GM18868 (cell line): ENCODE results near the gene SLC22A23.

Source experiments
- ATAC-seq: cut with Tn5 transposase; IDR thresholded peaks from one replicate; pipeline ENCODE4 v1.9.1; 2021; ENCODE audit warnings: mild to moderate bottlenecking, moderate library complexity; ENCODE audit not compliant: unreplicated experiment

SLC22A23 gene

DNA sequence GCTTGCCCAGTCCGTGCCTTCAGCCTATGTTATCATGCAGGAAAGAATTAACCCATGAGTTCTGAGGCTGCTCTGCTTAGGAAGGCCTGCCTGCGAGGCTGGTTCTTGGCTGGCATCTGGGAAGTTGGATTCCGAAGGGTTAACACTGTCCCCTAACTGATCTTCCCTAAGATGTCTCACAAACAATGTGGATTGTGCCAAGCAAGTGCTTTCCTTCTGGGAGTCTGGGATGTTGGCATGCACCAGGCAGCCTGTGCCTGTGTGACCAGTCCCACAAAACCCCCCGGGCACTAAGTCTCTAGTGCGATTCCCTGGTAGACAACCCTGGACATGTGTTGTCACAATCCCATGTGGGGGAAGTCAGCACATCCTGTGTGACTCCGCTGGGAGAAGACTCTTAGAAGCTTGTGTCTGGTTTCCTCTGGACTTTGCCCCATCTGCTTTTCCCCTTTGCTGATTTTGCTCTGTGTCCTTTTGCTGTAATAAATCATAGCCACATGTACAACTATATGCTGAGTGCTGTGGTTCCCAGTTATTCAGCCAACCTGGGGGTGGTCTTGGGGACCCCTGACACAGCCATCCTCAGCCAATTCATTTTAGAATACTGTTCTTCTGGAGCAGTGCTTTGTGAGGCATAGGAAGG is 83.8 kb downstream of the SLC22A23 start:
- ATAC-seq: no peak

DNA sequence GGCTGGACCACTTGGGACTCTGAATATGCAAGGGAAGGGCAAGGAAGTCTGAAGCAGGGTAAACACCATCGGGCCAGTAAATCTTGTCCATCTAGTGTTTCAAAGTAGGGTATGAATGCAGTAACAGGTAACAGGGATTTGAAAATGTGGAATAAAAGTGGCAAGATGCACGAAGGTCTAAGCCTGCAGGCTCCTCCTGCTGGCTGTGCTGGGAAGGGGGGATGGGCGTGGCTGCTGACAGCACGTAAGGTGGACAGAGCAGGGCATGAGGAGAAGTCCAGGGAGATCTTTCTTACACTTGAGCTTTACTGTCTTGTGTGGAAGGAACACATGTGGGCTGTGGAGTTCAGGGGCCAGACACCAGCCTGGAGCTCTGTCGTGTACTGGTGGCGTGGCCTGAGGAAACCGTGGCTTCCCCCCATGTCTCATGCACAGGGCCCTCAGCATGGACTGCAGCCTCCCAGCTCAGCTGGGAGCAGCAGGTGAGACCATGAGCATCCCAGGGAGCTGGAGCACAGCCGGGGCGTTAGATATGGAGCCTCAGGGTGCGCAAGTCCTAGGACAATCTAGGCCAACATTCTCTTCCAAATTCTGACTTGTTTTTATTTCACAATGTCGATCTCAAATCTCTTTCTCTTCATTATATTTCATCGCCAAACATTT is 84.5 kb downstream of the SLC22A23 start:
- no peak for ATAC-seq

DNA sequence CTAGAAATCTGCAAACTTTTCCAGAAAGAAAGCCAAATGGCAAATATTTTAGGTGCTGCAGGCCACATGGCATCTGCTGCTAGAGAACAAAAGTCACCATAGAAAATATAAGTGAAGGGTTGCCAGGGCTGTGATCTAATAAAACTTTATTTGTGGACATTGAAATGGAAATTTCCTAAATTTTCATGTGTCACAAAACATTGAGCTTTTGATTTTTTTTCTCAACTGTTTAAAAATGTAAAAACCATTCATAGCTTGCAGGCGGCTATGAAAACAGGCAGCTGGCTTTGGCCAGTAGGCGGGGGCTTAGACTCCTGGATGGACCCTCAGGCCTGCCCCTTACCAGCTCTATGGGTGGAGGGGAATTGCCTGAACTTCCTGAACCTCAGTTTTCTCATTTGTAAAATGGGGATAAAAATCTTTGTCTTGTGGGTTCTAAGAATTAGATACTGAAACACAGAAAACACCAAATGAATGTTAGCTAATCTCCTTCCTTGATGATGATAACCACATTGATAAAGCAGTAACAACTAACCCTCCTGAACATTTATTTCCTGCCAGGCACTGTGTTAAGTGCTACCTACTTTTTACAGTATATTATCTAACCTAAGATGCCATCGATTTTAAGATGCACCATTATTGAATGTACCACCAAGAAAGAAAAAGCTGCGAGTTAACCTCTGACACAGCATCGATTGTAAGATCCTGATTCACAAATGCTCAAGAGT is 85.5 kb downstream of the SLC22A23 start:
- no peak for ATAC-seq

DNA sequence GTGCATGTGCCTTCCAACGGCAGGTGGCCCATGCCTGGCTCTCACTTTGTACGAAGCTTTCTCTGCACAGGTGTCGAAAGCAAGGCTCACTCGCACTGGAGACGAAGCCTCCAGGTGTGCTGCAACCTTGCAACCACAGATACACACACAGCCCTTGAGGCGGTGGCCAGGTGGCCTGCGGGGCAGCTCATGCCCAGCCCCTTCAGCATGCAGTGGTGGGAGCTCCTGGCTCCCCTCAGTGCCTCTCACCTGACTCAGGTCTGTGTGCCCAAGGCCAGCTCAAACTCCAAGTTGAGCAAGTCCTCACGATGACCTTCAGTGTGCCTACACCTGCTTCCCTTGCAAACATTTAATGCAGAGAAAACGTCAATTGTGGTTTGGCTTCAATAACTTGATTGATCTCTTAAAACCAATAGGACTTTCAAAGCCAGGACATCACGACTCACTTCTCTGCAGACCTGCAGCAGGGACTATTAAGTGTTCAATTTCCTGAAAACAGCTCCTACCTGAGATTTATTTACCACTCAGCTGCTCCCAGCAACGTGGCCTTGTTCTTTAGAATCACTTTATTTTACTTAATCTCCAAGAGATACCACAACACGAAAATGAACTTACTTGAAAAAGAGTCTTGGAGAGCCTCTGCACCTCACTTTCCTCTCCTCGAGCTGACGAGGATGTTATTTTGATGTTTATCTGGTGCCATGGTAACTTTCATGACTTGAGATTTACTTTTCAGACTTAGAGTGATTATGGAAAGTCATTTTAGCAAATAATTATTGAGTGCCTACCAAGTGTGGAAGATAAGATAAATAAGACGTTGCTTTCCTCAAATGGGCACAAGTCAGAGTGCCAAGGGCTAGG is 86.3 kb downstream of the SLC22A23 start:
- ATAC-seq: no peak

DNA sequence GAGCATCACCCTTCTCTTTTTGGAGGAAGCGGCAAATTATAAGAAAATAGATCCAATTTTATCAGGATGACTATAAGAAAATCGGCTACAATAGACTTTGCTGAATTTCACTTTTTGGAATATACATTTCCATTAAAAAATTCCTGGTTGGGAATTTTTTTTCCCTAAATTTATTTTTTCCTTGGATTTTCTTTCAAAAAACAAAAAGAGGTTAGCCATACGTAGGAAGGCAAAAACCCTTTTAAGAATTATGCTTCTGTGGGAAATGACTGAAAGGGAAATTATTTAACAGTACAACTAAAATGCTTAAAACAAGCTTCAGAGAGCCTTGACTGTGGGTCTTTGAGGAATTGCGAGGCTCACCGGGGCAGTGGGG is 86.9 kb downstream of the SLC22A23 start:
- ATAC-seq: no peak

DNA sequence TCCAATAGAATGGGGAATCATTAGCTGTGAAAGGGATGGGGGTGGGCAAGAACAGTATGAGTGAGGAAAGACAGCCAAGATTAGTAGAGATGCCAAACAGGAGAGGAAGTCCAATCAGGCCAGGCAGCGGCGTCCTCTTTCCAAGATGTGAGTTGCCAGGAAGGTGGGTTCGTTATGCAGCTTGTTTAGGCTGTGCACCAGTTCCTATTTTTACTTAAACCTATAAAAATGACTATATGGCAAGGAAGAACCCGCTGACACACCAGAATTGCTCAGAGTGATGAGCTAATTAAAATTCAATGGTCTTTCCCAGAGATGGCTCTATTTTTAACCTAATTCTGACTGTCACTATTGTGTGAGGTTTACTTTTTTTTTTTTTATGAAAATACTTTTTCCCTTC is 88.2 kb downstream of the SLC22A23 start:
- ATAC-seq: no peak

DNA sequence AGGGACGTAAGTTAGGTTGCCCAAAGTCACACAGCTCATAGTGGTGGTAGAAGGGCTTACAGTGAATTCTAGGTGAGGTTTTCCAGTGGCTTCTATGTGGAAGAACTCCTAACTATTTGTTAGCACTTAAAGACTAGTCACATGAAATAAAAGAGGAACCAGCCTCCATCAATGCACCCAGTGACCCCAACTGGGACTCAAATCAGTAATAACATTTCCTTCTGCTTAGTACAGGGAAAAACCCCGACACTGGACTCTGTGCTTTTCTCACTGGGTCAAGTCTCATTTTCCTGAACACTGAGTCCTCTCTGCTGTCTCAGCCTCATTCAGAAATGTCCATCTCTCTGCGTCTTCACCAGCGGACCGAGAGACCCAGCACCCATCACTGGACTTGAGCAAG is 89.2 kb downstream of the SLC22A23 start:
- no peak for ATAC-seq

DNA sequence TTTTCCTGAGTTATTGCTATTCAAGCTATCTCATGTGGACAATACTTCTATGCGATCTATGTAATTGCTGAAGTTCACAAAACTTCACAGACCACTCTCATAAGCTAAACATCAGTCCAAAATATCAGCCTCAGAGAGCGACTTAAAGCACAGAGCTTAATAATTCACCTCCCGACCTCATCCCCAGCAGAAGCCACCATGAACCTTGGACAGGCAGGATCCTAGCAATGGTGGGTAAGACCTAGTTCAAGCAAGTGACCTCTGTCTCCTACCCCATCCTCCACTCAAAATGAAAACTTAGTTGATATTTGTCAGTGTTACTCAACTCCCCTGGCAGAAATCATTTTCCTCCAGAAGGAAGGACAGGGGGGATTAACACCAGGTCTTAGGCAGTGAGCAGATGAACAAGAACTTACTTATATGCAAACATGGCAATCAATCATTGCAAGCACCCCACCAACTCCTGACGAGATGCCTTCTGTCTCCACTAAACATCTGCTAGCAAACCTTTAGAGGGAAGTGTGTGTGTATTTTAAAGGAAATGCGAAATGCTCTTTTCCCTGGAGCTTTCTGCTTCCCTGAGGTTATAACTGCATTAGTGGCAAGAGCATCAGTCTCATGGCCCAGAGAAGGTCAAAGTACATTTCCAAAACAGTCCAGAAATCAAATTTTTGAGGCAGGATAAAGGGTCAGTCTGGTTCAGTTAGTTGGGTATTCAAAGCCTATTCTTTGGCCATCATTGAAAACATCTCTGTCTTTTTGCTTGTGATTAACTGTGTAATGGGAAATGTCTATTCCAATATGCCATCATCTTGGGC is 90.0 kb downstream of the SLC22A23 start:
- no peak for ATAC-seq

DNA sequence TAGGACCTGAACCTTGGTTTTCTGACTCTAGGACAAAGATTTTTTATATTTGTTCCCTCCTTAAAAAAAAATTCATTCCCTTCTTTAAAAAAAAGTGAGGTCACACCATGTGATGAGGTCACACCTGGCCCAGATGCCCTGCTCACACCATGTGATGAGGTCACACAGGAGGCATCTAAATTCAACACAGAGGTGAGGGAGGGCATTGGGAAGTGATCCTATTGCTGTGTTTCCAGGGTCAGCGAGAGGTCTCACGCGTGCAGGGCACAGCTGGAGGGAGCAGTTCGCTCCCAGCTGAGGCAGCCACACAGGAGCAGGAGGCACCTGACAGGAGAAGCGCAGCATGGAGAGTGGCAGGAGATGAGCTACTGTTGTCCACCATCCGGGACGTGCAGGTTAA is 92.5 kb downstream of the SLC22A23 start:
- ATAC-seq: no peak

DNA sequence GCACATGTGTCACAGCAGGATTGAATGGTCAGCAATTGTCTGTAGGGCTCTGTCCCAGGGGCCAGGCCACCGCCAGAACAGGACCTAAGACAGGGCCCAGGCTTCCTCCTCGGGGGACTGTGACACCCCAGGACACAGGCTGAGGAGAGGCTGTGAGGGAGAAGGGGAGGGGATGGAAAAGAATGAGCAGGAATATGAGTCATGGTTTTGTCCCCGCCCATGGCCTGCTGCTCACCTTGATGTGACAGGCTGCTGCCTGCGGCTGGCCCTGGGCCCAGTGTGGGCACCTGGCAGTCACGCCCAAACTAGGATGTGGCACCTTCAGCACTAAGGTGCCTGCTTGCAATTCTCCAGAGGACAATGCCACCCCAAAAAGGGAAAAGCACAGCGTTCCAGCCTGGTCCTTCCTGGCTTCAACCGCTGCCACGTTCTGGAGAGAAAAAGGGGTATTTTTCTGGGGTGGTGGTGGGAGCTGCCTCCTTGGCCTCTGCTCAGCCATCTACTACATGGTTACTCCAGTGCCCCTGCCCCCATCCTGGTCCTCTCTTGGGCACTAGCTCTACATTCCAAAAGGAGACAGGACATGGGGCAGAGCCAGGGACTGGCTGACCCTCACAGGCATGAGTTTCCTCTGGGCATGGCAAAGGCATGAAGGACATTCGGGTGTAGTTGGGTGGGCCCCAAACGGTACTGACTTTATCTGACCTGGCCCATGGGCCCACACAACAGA is 93.4 kb downstream of the SLC22A23 start:
- ATAC-seq: no peak

DNA sequence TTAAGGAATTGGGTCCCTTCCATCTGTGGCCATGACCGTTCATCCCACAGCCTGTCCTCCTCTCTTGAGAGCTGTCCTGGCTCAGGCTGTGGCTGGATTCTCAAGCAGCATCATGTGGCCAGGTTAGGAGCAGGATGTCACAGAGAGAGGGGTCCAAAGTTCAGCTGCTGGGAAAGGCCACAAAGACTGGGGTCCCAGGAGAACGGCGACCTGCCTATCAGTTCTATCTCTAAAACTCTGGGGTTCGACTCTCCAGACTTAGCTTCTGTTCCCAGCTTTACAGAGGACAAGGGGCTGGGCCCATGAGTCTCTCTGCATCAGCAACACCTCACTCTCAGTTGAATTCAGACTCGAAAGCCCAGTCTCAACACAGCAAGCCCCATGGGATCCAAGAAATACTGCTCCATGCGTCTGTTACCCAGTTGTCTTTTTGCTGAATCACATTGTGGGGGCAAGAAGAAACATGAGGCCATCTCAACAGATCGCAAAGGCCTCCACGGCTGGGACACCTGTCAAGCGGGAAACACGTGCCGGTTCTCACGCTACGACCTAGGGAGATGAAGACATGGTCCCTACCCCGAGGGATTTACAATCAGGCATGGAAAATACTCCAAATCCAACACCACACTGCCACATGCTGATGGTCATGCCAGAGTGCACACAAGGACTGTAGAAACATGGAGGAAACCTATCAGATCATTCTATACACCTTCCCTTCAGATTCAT is 95.4 kb downstream of the SLC22A23 start:
- ATAC-seq: no peak

DNA sequence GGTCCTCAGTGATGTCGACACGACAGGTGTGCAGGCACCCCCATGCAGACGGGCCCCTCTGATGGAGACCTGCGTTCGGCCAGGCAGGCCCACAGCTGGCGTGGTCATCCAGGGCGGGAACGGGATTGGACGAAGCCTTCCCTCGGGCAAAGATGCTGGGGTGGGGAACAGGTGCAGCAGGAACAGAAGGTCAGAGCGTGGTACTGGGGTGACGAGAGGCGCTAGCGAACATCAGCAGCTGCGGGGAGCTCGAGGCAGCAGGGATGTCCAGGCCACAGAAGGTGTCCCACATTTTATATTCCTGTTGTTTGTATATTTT is 96.2 kb downstream of the SLC22A23 start:
- no peak for ATAC-seq

DNA sequence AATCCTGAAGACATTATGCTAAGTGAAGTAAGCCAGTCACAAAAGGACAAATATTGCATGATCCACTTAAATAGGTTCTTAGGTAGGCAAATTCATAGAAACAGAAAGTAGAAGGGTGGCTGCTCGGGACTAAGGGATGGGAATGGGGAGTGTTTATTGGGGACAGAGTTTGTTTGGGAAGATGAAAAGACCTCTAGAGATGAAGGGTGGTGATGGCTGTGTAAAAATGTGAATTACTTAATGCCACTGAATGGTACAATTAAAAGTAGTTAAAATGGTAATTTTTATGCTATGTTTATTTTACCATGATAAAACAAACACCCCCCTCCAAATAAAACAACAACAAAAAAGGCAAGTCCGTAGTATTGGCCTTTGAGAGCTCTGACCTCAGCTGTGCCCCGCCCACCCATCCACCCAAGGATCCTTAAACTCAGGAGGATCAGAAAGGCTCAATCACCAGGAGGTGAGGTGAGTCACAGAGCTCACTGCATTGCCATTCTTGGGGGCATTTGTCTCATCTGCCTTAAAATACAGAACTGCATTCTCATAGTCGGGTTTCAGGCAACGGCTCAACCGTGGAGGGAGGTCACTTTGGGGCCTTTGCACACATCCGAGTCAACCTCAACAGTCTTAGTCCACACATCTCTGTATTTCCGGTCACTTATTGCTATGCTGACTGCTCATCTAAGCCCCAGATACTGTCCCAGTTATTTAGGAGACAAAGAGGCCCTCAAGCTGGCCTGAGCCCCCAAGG is 96.7 kb downstream of the SLC22A23 start:
- no peak for ATAC-seq

DNA sequence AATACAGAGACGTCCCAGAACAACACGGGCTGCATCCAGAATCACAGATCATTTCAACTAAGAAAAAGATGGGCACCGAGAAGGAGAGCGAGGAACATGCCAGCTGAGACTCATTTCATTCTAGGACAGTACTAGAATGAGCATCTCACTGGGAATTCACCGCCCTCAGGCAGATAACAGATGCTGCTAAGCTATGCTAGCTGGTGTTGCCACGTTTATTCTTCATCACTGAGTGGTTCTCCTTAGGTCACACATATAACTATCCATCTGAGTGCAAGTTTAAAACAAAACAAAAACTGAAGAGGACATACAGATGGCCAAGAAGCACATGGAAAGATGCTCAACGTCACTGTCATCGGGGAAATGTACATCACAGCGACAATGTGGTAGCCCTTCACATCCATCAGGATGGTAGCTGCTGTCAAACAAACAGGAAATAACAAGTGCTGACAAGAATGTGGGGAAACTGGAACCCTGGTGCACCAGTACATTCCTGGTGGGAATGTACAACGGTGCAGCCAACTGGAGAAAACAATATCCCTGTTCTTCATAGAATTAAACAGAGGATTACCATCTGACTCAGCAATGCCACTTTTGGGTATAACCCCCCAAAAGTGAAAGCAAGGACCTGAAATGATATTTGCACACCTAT is 97.6 kb downstream of the SLC22A23 start:
- ATAC-seq: no peak

DNA sequence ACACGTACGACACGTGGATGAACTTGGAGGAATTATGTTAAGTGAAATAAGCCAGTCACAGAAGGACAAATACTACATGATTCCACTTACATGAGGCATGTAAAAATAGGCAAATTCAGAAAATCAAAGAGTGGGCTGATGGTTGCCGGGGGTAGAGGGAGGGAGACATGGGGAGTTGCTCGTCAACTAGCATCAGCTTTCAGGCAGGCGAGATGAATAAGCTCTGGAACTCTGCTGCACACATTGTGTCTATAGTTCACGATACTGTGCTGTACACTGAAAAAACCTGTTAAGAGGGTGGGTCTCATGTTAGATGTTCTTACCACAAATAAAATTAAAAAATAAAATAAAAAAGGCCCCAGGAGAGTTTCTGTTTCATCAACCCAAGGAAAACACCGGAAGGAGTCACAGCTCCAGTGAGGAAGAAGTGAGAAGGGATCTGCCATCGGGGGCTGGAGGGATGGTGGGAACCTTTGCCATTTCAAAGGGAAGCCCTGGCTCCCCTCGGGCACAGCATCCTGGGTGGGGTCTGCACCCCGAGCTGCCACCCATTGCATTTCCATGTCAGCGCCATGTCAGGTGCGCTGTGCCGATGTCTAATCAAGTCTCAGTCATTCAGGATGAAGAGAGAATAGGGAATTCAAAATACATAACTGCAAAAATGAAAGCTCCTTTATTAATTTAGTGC is 98.3 kb downstream of the SLC22A23 start:
- no peak for ATAC-seq

DNA sequence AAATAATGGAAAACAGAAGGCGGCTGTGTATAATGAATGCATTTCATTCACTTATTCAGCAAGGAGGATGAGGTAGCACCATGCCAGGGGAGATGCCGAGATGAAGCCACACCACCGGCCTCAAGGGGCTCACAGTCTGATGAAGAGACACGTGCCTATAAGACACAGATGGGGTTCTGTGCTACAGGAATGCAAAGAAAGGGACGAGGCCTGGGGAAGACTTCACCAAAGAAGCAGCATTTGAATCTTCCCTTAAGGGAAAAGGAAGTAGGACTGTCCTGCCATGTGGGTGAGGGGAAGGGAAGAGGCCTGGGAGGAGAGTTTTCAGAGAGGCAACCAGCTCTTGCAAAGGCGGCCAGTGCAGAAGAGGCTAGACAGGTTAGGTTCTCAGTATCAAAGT is 99.2 kb downstream of the SLC22A23 start:
- no peak for ATAC-seq

DNA sequence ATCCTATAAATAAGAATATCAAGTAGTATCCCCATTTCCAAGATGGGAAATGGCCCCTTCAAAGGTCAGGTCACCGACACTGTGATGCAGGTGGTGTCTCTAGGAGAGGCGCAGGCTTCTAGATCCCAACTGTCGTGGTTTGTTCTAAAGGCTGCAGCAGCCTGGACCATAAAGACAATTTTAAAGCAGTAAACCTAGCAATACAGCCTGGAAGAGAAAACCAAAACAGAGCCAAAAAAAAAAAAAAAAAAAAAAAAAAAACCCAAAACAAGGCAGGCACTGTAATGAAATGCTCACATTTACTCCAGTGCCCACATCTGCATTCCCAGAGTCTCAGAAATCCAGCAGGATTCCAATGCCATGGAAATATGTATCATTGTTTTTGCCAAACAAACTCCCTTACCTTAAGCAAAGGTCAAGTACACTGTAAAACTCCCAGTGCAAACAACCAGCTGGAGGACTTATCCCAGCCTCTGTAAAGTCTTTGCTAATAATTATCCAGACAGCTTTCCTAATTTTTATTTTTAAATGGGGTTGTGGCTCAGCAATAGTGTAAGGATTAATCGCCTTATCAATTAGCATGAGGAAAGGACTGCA is 99.9 kb downstream of the SLC22A23 start:
- ATAC-seq: no peak
